Measurements from ENCODE around the gene C20orf96.

C20orf96 gene

DNA sequence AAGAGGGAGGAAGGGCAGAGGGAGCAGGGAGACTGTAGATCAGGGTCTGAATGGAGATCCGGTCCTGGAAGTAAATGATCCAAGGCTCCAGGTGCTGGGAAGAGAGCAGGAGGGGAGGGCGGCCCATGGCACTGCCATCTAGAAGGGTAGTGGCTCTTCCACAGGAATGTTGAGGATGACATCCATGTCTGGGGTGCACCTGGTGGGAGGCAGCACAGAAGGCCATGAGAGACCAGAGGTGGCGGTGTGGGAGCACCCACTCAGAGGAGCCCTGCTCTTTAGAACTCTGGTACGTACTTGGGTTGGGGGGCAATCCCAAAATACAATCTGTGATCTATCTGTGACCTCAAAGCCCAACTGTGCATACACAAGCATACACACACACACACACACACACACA, 19.5 kb downstream of the C20orf96 start:
- no peaks in the 10 kb centered on the region for H4K20me1 ChIP-seq (ENCODE audit: insufficient read depth)
- no peaks in the 10 kb centered on the region for H3K27me3 ChIP-seq (ENCODE audit: insufficient read depth, low read depth)
- TF ChIP-seq, protein P1, sequence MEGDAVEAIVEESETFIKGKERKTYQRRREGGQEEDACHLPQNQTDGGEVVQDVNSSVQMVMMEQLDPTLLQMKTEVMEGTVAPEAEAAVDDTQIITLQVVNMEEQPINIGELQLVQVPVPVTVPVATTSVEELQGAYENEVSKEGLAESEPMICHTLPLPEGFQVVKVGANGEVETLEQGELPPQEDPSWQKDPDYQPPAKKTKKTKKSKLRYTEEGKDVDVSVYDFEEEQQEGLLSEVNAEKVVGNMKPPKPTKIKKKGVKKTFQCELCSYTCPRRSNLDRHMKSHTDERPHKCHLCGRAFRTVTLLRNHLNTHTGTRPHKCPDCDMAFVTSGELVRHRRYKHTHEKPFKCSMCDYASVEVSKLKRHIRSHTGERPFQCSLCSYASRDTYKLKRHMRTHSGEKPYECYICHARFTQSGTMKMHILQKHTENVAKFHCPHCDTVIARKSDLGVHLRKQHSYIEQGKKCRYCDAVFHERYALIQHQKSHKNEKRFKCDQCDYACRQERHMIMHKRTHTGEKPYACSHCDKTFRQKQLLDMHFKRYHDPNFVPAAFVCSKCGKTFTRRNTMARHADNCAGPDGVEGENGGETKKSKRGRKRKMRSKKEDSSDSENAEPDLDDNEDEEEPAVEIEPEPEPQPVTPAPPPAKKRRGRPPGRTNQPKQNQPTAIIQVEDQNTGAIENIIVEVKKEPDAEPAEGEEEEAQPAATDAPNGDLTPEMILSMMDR (conservative IDR thresholded peaks at IDR 0.05; ENCODE audit: low read depth, low read length) = no peak
- H3K27ac ChIP-seq = no peak overlapping the region
- H3K36me3 ChIP-seq (ENCODE audit: insufficient read depth) = no peaks in the 10 kb centered on the region
- no peak overlapping the region for H2AFZ ChIP-seq (ENCODE audit: low read depth)
- no peak overlapping the region for H3K9ac ChIP-seq
- H3K4me1 ChIP-seq (ENCODE audit: low read depth, poor library complexity, severe bottlenecking) = no peaks in the 10 kb centered on the region
- H3K79me2 ChIP-seq (ENCODE audit: insufficient read depth, low read depth) = no peaks in the 10 kb centered on the region
- no peak overlapping the region for H3K4me3 ChIP-seq (IDR thresholded peaks at IDR 0.05; ENCODE audit: insufficient read depth, low read depth, low read length)
- H3K4me2 ChIP-seq = no peak overlapping the region

DNA sequence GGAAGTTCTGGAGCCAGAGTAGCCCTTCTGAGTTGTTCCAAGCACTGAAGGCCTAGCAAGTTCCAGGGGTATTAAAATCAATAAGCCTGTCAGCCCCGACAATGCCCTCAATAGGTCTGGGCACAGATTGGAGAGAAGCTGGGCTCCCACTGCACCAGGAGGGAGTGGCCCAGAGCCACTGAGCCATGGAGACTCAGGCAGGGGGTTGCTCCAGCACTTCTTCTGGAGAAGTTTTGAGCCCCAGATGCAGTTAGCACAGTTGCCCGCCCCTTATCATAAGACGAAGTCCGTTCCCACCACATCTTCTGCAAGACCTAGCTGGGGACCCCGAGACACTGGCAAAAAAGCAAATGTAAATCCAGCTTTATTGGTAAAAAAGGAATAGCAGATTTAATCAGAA, 20.0 kb downstream of the C20orf96 start:
- Histone ChIP-seq H3K36me3 (ENCODE audit: insufficient read depth) (no peaks in the 10 kb centered on the region), H3K9ac (no peak overlapping the region), H3K27me3 (ENCODE audit: insufficient read depth, low read depth) (no peaks in the 10 kb centered on the region), H4K20me1 (ENCODE audit: insufficient read depth) (no peaks in the 10 kb centered on the region), H3K27ac (no peak overlapping the region), H3K79me2 (ENCODE audit: insufficient read depth, low read depth) (no peaks in the 10 kb centered on the region), H3K4me1 (ENCODE audit: low read depth, poor library complexity, severe bottlenecking) (no peaks in the 10 kb centered on the region), H3K4me3 (IDR thresholded peaks at IDR 0.05; ENCODE audit: insufficient read depth, low read depth, low read length) (no peak overlapping the region), H3K4me2 (no peak overlapping the region), H2AFZ (ENCODE audit: low read depth) (no peak overlapping the region)
- TF ChIP-seq, protein P1 (conservative IDR thresholded peaks at IDR 0.05; ENCODE audit: low read depth, low read length) = no peak

DNA sequence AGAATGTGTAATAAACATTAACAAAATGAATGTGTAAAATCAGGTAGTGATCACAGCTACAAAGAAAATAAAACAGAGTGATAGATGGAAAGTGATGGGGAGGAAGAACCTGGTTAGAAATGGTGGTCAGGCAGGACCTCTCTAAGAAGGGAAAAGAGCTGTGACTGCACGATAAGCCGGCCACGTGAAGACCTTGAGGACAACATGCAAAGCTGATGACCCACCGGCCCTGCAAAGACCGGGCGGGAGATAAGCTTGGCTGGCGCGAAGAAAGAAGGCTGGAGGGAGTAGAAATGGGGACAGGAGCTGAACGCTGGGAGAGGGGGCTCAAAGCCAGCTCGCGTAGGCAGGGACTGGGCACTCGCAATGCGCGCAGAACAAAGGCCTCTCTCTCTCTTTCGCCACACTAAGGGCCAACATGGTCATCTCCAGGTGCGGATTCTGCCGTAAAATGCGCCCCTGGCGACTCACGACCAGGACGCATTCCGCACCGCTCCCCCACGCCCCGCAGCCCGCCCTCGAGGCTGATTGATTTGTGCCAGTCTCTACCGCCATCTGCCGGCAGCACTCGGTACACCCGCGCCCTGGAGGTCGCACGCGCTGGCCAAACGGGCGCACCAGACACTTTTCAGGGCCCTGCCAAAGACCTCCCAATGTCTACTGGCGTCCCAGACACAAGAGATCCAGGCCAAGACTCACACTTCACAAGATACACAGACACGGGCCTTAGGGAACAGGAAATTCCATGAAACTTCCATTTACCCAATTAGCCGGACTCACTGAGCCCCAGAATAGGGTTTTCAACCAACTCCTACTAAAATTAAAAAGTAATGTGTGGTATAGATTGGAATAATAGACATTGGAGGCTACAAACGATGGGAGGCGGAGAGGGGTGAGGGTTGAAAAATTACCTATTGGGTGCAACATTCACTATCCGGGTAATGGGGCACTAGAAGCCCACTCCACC, 23.7 kb downstream of the C20orf96 start:
- peak overlapping the region; percentile 31; the same call in 1 of the 2 replicates for H3K9ac ChIP-seq
- H3K79me2 ChIP-seq (ENCODE audit: insufficient read depth, low read depth) = no peaks in the 10 kb centered on the region
- no peak overlapping the region for H3K4me3 ChIP-seq (IDR thresholded peaks at IDR 0.05; ENCODE audit: insufficient read depth, low read depth, low read length)

DNA sequence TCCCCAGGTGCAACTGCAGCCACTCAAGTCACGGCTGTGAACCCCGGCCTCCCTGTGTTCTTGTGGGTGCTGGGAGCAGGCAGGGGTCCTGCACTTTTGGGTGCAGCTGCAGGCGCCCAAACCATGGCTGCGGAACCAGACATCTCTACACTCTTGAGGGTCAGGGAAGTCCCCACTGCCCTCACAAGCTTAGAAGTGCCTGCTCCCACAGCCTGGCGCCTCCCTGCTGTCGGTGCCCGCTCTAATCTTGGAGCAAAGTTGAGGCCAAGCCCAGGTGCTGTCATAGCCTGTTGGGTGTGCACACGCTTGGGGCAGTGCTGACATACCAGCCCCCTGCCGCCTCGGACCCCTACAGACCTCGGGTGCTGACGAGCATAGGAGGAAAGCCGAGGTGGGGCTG, 26.8 kb downstream of the C20orf96 start:
- Histone ChIP-seq H3K4me3 (IDR thresholded peaks at IDR 0.05; ENCODE audit: insufficient read depth, low read depth, low read length) (no peak overlapping the region), H3K4me2 (no peak overlapping the region), H3K27me3 (ENCODE audit: insufficient read depth, low read depth) (no peaks in the 10 kb centered on the region), H4K20me1 (ENCODE audit: insufficient read depth) (no peaks in the 10 kb centered on the region), H3K36me3 (ENCODE audit: insufficient read depth) (no peaks in the 10 kb centered on the region), H3K27ac (no peak overlapping the region), H2AFZ (ENCODE audit: low read depth) (no peak overlapping the region), H3K4me1 (ENCODE audit: low read depth, poor library complexity, severe bottlenecking) (no peaks in the 10 kb centered on the region), H3K79me2 (ENCODE audit: insufficient read depth, low read depth) (no peaks in the 10 kb centered on the region), H3K9ac (no peak overlapping the region)
- TF ChIP-seq, protein P1 (conservative IDR thresholded peaks at IDR 0.05; ENCODE audit: low read depth, low read length) = no peak

More for the DNA sequence above, 23.7 kb downstream of the C20orf96 start:
- Histone ChIP-seq H3K27ac (no peak overlapping the region), H2AFZ (ENCODE audit: low read depth) (peak overlapping the region; percentile 96), H4K20me1 (ENCODE audit: insufficient read depth) (no peaks in the 10 kb centered on the region), H3K27me3 (ENCODE audit: insufficient read depth, low read depth) (no peaks in the 10 kb centered on the region), H3K4me2 (peak overlapping the region; percentile 58), H3K4me1 (ENCODE audit: low read depth, poor library complexity, severe bottlenecking) (no peaks in the 10 kb centered on the region), H3K36me3 (ENCODE audit: insufficient read depth) (no peaks in the 10 kb centered on the region)
- TF ChIP-seq, protein P1 (conservative IDR thresholded peaks at IDR 0.05; ENCODE audit: low read depth, low read length) = peak; percentile 92
